ENCODE data around the gene TJP3. TPM values are rescaled to one million over a fixed set of nuclear protein-coding genes. Genes with fewer than 3 reads are reported as not detected.

Gene TJP3
- total RNA-seq, 1 experiment from 2014 or later, result not detected

DNA sequence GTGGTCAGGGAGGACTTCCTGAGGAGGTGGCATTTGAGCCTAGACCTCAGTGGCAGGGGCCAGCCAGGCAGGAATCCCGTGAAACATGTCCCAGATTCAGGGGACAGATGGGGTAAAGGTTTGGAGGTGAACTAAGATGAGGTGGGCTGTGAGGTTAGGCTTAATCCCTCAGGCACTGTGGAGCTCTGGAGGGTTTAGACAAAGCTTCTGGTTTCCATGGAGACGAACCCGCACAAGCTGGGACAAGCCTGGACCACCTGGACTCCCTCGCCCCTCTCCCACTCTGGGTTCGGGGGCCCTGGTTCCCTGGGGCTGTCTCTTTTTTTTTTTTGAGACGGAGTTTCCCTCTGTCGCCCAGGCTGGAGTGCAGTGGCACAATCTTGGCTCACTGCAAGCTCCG, 15.7 kb downstream of the TJP3 start:
- Histone ChIP-seq H3K9me3 (ENCODE audit: low read depth, low read length, poor library complexity, severe bottlenecking) (no peaks in the 10 kb centered on the region), H3K27ac (ENCODE audit: low read depth, low read length, poor library complexity, severe bottlenecking) (no peak overlapping the region), H3K4me1 (ENCODE audit: insufficient read depth, low read length, poor library complexity, severe bottlenecking) (peaks cover 4% of the 10 kb centered on the region), H3K36me3 (ENCODE audit: insufficient read depth, low read length, poor library complexity, severe bottlenecking) (no peaks in the 10 kb centered on the region), H3K27me3 (replicated peaks; ENCODE audit: insufficient read depth, low read depth, low read length, poor library complexity) (peaks cover 21% of the 10 kb centered on the region), H3K4me3 (ENCODE audit: low read depth, low read length, poor library complexity, severe bottlenecking) (no peak overlapping the region)
- DNase-seq (ENCODE audit: low spot score), result no peak
- ChIA-PET POLR2A (ENCODE audit: low non-redundant PET) (interaction anchor here (0.6 kb wide), 1 partner anchor 35 kb away, joined by 3 read pairs; no protein-coding TSS in a partner anchor), CTCF (no interaction called here)
- intact Hi-C loops (cut with micrococcal nuclease; ENCODE audit: unreplicated experiment), result no loop called here
- TF ChIP-seq EZH2 (IDR thresholded peaks at IDR 0.05; ENCODE audit: borderline replicate concordance, low read depth, low read length, poor library complexity, severe bottlenecking), result no peak
- TF ChIP-seq, protein P1, sequence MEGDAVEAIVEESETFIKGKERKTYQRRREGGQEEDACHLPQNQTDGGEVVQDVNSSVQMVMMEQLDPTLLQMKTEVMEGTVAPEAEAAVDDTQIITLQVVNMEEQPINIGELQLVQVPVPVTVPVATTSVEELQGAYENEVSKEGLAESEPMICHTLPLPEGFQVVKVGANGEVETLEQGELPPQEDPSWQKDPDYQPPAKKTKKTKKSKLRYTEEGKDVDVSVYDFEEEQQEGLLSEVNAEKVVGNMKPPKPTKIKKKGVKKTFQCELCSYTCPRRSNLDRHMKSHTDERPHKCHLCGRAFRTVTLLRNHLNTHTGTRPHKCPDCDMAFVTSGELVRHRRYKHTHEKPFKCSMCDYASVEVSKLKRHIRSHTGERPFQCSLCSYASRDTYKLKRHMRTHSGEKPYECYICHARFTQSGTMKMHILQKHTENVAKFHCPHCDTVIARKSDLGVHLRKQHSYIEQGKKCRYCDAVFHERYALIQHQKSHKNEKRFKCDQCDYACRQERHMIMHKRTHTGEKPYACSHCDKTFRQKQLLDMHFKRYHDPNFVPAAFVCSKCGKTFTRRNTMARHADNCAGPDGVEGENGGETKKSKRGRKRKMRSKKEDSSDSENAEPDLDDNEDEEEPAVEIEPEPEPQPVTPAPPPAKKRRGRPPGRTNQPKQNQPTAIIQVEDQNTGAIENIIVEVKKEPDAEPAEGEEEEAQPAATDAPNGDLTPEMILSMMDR (conservative IDR thresholded peaks at IDR 0.05; ENCODE audit: low read depth, low read length), result no peak
- BruUV-seq (replicated peaks), result no TSS peak

- Histone ChIP-seq H3K4me1 (ENCODE audit: insufficient read depth, low read length, poor library complexity, severe bottlenecking) (peaks cover 4% of the 10 kb centered on the region), H3K36me3 (ENCODE audit: insufficient read depth, low read length, poor library complexity, severe bottlenecking) (no peaks in the 10 kb centered on the region), H3K9me3 (ENCODE audit: low read depth, low read length, poor library complexity, severe bottlenecking) (no peaks in the 10 kb centered on the region), H3K27ac (ENCODE audit: low read depth, low read length, poor library complexity, severe bottlenecking) (no peak overlapping the region), H3K4me3 (ENCODE audit: low read depth, low read length, poor library complexity, severe bottlenecking) (no peak overlapping the region), H3K27me3 (replicated peaks; ENCODE audit: insufficient read depth, low read depth, low read length, poor library complexity) (peaks cover 21% of the 10 kb centered on the region)
- ChIA-PET CTCF (no interaction called here), POLR2A (ENCODE audit: low non-redundant PET) (no interaction called here)
- intact Hi-C loops (cut with micrococcal nuclease; ENCODE audit: unreplicated experiment), result no loop called here
- no peak for TF ChIP-seq EZH2 (IDR thresholded peaks at IDR 0.05; ENCODE audit: borderline replicate concordance, low read depth, low read length, poor library complexity, severe bottlenecking)
- TF ChIP-seq, protein P1 (conservative IDR thresholded peaks at IDR 0.05; ENCODE audit: low read depth, low read length), result no peak
- no peak for DNase-seq (ENCODE audit: low spot score)
- BruUV-seq (replicated peaks), result no TSS peak
Observed at GRCh38 chr19:3725121-3725520, 16.9 kb downstream of the TJP3 start.

DNA sequence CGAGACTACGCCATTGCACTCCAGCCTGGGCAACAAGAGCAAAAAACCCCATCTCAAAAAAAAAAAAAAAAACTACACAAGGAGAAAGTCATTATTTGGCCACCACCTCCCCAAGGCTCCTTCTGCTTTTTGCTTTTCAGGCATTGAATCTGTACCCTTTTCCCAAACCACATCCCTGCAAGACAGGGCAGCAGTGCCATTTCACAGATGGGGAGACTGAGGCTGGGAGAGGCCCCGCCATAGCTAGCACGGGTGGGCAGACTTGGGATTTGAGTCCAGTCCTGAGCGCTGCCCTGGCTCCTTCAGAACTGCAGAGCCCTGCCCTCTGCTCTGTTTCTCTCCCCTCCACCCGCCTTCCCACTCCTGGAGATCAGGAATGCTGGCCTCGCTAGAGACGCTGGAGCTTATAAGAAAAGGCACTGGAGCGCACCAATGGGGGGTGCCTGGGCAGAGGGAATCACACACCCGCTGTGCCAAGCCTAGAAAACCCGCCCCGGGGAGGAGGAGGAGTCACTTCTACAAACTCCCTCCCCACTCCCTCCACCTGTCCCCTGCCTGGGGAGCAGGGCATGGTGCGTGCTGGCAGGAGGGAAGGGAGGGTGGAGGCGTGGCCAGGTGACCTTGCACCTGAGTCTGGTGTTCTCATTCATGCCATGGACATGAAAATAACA, 17.6 kb downstream of the TJP3 start:
- peak; percentile 58 for DNase-seq (ENCODE audit: low spot score)
- TF ChIP-seq EZH2 (IDR thresholded peaks at IDR 0.05; ENCODE audit: borderline replicate concordance, low read depth, low read length, poor library complexity, severe bottlenecking), result no peak
- TF ChIP-seq, protein P1 (conservative IDR thresholded peaks at IDR 0.05; ENCODE audit: low read depth, low read length), result no peak
- ChIA-PET POLR2A (ENCODE audit: low non-redundant PET) (no interaction called here), CTCF (interaction anchor here (0.6 kb wide), 1 partner anchor 155 kb away, joined by 6 read pairs; the partner anchor contains the start of gene ATCAY)
- intact Hi-C loops (cut with micrococcal nuclease; ENCODE audit: unreplicated experiment), result no loop called here
- H3K27me3 ChIP-seq (replicated peaks; ENCODE audit: insufficient read depth, low read depth, low read length, poor library complexity), result peaks cover 21% of the 10 kb centered on the region
- BruUV-seq (replicated peaks), result no TSS peak
- no peak overlapping the region for H3K27ac ChIP-seq (ENCODE audit: low read depth, low read length, poor library complexity, severe bottlenecking)
- H3K4me3 ChIP-seq (ENCODE audit: low read depth, low read length, poor library complexity, severe bottlenecking), result no peak overlapping the region
- no peaks in the 10 kb centered on the region for H3K9me3 ChIP-seq (ENCODE audit: low read depth, low read length, poor library complexity, severe bottlenecking)
- peaks cover 4% of the 10 kb centered on the region for H3K4me1 ChIP-seq (ENCODE audit: insufficient read depth, low read length, poor library complexity, severe bottlenecking)
- H3K36me3 ChIP-seq (ENCODE audit: insufficient read depth, low read length, poor library complexity, severe bottlenecking), result no peaks in the 10 kb centered on the region
